Heart left ventricle (tissue), 16 donors: ENCODE measurements around the gene SPEF2. TPM values are rescaled to one million over a fixed set of nuclear protein-coding genes. Genes with fewer than 3 reads are reported as not detected.
A peak's percentile ranks its signal among the peaks of the same experiment; 100 is the strongest.

Experiments
- ATAC-seq, 4 donors: fragments of 200-7000 bp; cut with Tn5 transposase; one replicate each; pipeline ENCODE4 v1.9.1; 2020 to 2022; ENCODE audit warnings: moderate library complexity in 4 of 4, mild to moderate bottlenecking in 3 of 4, moderate number of reproducible peaks in 1 of 4
- DNase-seq, 5 donors: peaks; one replicate each; pipeline ENCODE4 v3.0.0-alpha.2; 2020
- H3K27ac ChIP-seq, 12 donors: fragments of 200-600 bp; sonication (generic) in 4 of 12; one replicate each; pipeline versions ENCODE4 v1.5.0 to v1.8.0; 2016 to 2022; ENCODE audit warnings: mild to moderate bottlenecking in 2 of 12
- H3K27me3 ChIP-seq, 9 donors: fragments of 200-600 bp; sonication (generic) in 2 of 9; one replicate each; pipeline versions ENCODE4 v1.5.1 to v1.8.0; 2016 to 2022; ENCODE audit warnings: mild to moderate bottlenecking in 3 of 9
- H3K36me3 ChIP-seq, 9 donors: fragments of 200-600 bp; sonication (generic) in 2 of 9; one replicate each; pipeline versions ENCODE4 v1.5.0 to v1.8.0; 2018 to 2022; ENCODE audit warnings: mild to moderate bottlenecking in 2 of 9
- H3K4me1 ChIP-seq, 12 donors: fragments of 200-600 bp; sonication (generic) in 4 of 12; one replicate each; pipeline versions ENCODE4 v1.5.0 to v1.8.0; 2016 to 2022; ENCODE audit warnings: mild to moderate bottlenecking in 3 of 12
- H3K4me3 ChIP-seq, 12 donors: fragments of 200-600 bp; sonication (generic) in 4 of 12; one replicate each; pipeline versions ENCODE4 v1.5.0 to v1.8.0; 2017 to 2022; ENCODE audit warnings: mild to moderate bottlenecking in 9 of 12, moderate library complexity in 4 of 12
- H3K9me3 ChIP-seq, 12 donors: fragments of 200-600 bp; sonication (generic) in 4 of 12; one replicate each; pipeline versions ENCODE4 v1.5.0 to v1.8.0; 2016 to 2022; ENCODE audit warnings: mild to moderate bottlenecking in 1 of 12
- CTCF ChIP-seq, 12 donors: fragments of 200-600 bp; sonication (generic) in 4 of 12; IDR thresholded peaks; one replicate each; pipeline versions ENCODE4 v1.5.0 to v1.8.0; 2018 to 2022; ENCODE audit warnings: antibody characterized with exemption in 12 of 12, mild to moderate bottlenecking in 5 of 12
- POLR2A ChIP-seq, 2 donors: fragments of 450-650 bp; IDR thresholded peaks; one replicate each; pipeline ENCODE4 v1.6.1; 2017; ENCODE audit warnings: antibody characterized with exemption in 2 of 2, mild to moderate bottlenecking in 2 of 2, moderate library complexity in 2 of 2
- WGBS, 4 donors: extraction: QIAGEN DNeasy Blood & Tissue Kit in 2 of 4; methylation state at CpG; one replicate each; pipeline versions ENCODE4 v1.1.5 to v1.1.7; 2013 to 2018; 5-methylcytosine and 5-hydroxymethylcytosine counted together
- intact Hi-C, 10 donors: fragments of 100-400 bp; cut with DNase I; formaldehyde crosslinking; loops; one replicate each; pipeline versions ENCODE4 v1.11.1 to v1.14.2; 2022
- long read RNA-seq, 3 donors: library from polyadenylated mRNA; unstranded; transcript quantifications; one replicate each; pipeline ENCODE4 v2.0.0, GENCODE V29; 2020 to 2021
- polyA plus RNA-seq, 2 donors: library from polyadenylated mRNA; stranded (reverse); fragments of 200-250 nt; gene quantifications; one replicate each; pipeline ENCODE4 v1.2.3, GENCODE V29; 2013
- total RNA-seq, 9 donors: library from RNA; depleted of rRNA in 2 of 9; stranded (reverse); fragments of >200 nt in 2 of 9; fragmentation: NEBNext Ultra II Directional in 3 of 9; extraction: Animal tissue kit (Norgen Biotek cat#: 25700) in 3 of 9; gene quantifications; one replicate each; pipeline versions ENCODE4 v1.1.0 to v1.2.4, GENCODE V29; 2016 to 2023
- donor health status: ischemic (EF 13 %, LVEDD 7.1; RV severe dilation, severe dysfunction).
- donor health status: healthy with polysubstance abuse.
- donor health status: DM: no; HTN: yes; CAD: no.
- donor health status: DM: no; HTN: no; CAD: no.
- donor health status: ischemic (EF 25% LVEDD 6.9; RV normal size, moderate dysfunction).
- donor health status: ischemic (EF 25% LVEDD 5.7; RV mildly dilated, moderate dysfunction).
- donor health status: healthy.
- donor health status: DM: yes; HTN: yes; CAD: no.
- donor health status: ischemic (EF 35%, LVEDD 5.7; RV mildly dilated, moderate dysfunction).
- donor health status: nonischemic (EF 11% LVEDD 7.7; RV severe dilation, severe dysfunction).
- donor health status: DM: yes; HTN: yes; CAD: no.
- donor health status: PGD.
- donor health status: ischemic (EF 29% LVEDD 5.4; RV normal size, mild dysfunction).
- donor health status: nonischemic (EF 23%, LVEDD 6.1; RV moderate dilation, normal function).

Gene SPEF2, protein sequence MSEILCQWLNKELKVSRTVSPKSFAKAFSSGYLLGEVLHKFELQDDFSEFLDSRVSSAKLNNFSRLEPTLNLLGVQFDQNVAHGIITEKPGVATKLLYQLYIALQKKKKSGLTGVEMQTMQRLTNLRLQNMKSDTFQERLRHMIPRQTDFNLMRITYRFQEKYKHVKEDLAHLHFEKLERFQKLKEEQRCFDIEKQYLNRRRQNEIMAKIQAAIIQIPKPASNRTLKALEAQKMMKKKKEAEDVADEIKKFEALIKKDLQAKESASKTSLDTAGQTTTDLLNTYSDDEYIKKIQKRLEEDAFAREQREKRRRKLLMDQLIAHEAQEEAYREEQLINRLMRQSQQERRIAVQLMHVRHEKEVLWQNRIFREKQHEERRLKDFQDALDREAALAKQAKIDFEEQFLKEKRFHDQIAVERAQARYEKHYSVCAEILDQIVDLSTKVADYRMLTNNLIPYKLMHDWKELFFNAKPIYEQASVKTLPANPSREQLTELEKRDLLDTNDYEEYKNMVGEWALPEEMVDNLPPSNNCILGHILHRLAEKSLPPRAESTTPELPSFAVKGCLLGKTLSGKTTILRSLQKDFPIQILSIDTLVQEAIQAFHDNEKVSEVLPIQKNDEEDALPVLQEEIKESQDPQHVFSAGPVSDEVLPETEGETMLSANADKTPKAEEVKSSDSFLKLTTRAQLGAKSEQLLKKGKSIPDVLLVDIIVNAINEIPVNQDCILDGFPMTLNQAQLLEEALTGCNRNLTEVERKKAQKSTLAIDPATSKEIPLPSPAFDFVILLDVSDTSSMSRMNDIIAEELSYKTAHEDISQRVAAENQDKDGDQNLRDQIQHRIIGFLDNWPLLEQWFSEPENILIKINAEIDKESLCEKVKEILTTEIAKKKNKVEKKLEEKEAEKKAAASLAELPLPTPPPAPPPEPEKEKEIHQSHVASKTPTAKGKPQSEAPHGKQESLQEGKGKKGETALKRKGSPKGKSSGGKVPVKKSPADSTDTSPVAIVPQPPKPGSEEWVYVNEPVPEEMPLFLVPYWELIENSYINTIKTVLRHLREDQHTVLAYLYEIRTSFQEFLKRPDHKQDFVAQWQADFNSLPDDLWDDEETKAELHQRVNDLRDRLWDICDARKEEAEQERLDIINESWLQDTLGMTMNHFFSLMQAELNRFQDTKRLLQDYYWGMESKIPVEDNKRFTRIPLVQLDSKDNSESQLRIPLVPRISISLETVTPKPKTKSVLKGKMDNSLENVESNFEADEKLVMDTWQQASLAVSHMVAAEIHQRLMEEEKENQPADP (N-terminal part only)
- total RNA-seq (1 to 10 TPM in 6 of 9 donors, under 1 TPM in 3; 0.69 to 4.1 (median 1.5) TPM), polyA plus RNA-seq (under 1 TPM; 0.46 to 0.60 TPM)
- long read RNA-seq, donor 1, partial matches to known transcripts, result 1 of 2 reads
- long read RNA-seq, donor 1, other reads (novel, unspliced or antisense), result 0 of 2 reads
- long read RNA-seq, donor 2, partial matches to known transcripts, result 1 of 1 reads
- long read RNA-seq, donor 2, other reads (novel, unspliced or antisense), result 0 of 1 reads
- long read RNA-seq, donor 3, partial matches to known transcripts, result 1 of 1 reads
- long read RNA-seq, donor 3, other reads (novel, unspliced or antisense), result 0 of 1 reads

DNA sequence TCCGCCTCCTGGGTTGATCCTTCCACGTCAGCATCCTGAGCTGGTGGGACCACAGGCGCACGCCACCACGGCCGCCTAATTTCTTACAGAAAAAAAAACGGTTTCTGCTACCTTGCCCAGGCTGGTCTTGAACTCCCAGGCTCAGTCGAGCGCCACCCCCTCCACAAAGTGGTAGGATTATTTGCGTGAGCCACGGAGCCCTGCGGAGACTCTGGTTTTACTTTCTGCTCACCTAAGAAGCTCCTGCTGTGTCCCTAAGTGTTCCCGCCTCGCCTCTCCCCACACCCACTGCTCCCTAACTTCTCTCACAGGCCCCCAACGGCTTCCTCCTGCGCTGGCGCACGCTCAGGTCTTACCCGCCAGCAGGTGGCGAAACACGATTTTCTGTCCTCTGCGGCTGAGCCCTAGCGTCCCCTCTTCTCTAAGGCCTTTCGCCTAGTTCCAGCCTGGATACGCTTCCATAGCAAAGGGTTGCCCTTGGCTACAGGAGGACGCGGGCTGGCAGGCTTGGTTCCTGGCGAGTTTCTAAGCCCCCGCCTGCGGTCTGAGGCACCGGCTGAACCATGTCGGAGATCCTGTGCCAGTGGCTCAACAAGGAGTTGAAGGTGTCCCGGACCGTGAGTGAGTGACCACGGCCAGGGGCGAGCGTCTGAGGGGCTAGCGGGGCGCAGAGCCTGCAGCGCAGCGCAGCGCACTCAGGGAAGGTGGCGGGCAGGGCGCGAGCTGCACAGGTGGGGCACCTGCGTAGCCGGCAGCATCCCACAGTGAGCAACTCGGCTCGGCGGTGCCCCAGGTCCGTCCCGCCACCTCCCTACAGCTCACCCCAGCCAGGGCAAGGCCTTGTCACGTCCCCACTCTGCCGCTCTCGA lies at the start of gene SPEF2:
Gene SPEF2 (plus strand): TSS at position 429 of the 869 bp plus-strand sequence. CDS start 135 bp downstream, at position 564.
- H3K27ac ChIP-seq, result peak within 1 kb of the TSS in 3 of 12 donors; percentile 18 to 39 (median 35)
- 2 to 6% (median 5%) methylated on average over 46 to 55 of the region's 55 CpGs for WGBS, 4 donors
- ATAC-seq (peak; percentile 98 to 100 (median 100)), DNase-seq (peak; percentile 77 to 86 (median 81))
- no peaks in the 10 kb centered on the region for H3K27me3 ChIP-seq
- H3K4me3 ChIP-seq, result peak within 1 kb of the TSS; percentile 57 to 86 (median 78)
- peaks cover 0 to 17% (median 7%) of the 10 kb centered on the region in 12 donors for H3K4me1 ChIP-seq
- no peak for TF ChIP-seq POLR2A (IDR thresholded peaks at IDR 0.05)
- peak; percentile 54 to 93 (median 70) for TF ChIP-seq CTCF (IDR thresholded peaks at IDR 0.05)
- H3K36me3 ChIP-seq, result no peaks in the 10 kb centered on the region
- intact Hi-C loops, result loop anchor here (1.0 to 10.0 kb wide), 5 partner anchors 305 to 310 kb away; no protein-coding TSS in a partner anchor
- peaks cover 0 to 15% (median 0%) of the 10 kb centered on the region in 12 donors for H3K9me3 ChIP-seq

- Histone ChIP-seq H3K4me1 (no peaks in the 10 kb centered on the region), H3K9me3 (no peaks in the 10 kb centered on the region), H3K27me3 (no peaks in the 10 kb centered on the region), H3K36me3 (no peaks in the 10 kb centered on the region), H3K4me3 (no peak overlapping the region), H3K27ac (no peak overlapping the region)
- ATAC-seq (no peak), DNase-seq (no peak)
- TF ChIP-seq CTCF (IDR thresholded peaks at IDR 0.05), result no peak
- TF ChIP-seq POLR2A (IDR thresholded peaks at IDR 0.05), result no peak
- 40 to 62% (median 50%) methylated on average over 1 of the region's 1 CpG for WGBS, 4 donors
- intact Hi-C loops, result no loop called here
Measured at GRCh38 chr5:35575578-35575977, 42.1 kb upstream of the SPEF2 start.

DNA sequence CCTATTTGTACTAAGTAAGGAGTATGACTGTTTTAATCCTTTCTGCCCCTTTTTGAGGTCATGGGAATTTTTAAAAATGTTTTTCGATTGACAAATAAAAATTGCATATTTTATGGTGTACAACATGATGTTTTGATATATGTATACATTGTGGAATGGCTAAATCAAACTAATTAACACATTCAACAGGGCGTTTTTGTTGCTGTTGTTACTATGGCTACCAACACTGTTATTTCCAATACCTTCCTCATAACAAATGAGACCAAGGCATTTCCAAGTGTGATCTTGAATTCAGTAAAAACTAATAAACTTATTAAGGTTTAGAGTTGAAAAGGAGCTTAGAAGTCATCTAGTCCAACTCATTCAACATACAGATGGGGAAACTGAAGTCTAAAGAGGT lies 30.2 kb upstream of the SPEF2 start:
- WGBS, 4 donors, result 42 to 64% (median 47%) methylated on average over 2 of the region's 2 CpGs
- no peak for ATAC-seq
- TF ChIP-seq CTCF (IDR thresholded peaks at IDR 0.05), result no peak
- no peak for TF ChIP-seq POLR2A (IDR thresholded peaks at IDR 0.05)
- intact Hi-C loops, result no loop called here
- no peaks in the 10 kb centered on the region for H3K36me3 ChIP-seq
- no peaks in the 10 kb centered on the region for H3K4me1 ChIP-seq
- no peak overlapping the region for H3K4me3 ChIP-seq
- no peak for DNase-seq
- no peaks in the 10 kb centered on the region for H3K9me3 ChIP-seq
- no peak overlapping the region for H3K27ac ChIP-seq
- H3K27me3 ChIP-seq, result peaks cover 0 to 12% (median 0%) of the 10 kb centered on the region in 9 donors
